ENCODE data around the gene GABBR2.

The GABBR2 gene

DNA sequence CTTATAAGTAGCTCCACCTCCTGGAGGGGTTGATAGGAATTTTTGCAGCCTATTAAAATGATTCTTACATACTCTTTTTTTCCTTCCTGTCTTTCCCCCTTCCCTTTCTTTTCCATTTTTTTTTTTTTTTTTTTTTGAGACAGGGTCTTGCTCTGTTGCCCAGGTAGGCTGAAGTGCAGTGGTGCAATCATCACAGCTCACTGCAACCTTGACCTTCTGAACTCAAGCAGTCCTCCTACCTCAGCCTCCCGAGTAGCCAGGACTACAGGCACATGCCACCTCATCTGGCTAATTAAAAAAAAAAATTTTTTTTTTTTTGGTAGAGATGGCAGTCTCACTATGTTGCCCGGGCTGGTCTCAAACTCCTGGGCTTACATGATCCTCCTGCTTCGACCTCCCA is 448.9 kb downstream of the GABBR2 start:
- H3K4me3 ChIP-seq (ENCODE audit: severe bottlenecking) = no peak overlapping the region
- peaks cover 2% of the 10 kb centered on the region for H3K36me3 ChIP-seq (ENCODE audit: low read depth)
- DNase-seq (ENCODE audit: low spot score) (no peak), ATAC-seq (ENCODE audit: low read depth) (no peak)
- peaks cover 3% of the 10 kb centered on the region for H3K4me1 ChIP-seq (ENCODE audit: insufficient read depth, poor library complexity, severe bottlenecking)
- H3K9me3 ChIP-seq (ENCODE audit: severe bottlenecking) = no peaks in the 10 kb centered on the region
- H3K27ac ChIP-seq (ENCODE audit: poor library complexity, severe bottlenecking) = no peak overlapping the region
- H3K27me3 ChIP-seq (ENCODE audit: insufficient read depth, poor library complexity, severe bottlenecking) = no peaks in the 10 kb centered on the region
- TF ChIP-seq, protein P1, sequence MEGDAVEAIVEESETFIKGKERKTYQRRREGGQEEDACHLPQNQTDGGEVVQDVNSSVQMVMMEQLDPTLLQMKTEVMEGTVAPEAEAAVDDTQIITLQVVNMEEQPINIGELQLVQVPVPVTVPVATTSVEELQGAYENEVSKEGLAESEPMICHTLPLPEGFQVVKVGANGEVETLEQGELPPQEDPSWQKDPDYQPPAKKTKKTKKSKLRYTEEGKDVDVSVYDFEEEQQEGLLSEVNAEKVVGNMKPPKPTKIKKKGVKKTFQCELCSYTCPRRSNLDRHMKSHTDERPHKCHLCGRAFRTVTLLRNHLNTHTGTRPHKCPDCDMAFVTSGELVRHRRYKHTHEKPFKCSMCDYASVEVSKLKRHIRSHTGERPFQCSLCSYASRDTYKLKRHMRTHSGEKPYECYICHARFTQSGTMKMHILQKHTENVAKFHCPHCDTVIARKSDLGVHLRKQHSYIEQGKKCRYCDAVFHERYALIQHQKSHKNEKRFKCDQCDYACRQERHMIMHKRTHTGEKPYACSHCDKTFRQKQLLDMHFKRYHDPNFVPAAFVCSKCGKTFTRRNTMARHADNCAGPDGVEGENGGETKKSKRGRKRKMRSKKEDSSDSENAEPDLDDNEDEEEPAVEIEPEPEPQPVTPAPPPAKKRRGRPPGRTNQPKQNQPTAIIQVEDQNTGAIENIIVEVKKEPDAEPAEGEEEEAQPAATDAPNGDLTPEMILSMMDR (IDR thresholded peaks at IDR 0.05; ENCODE audit: poor library complexity, severe bottlenecking) = peak; percentile 12

DNA sequence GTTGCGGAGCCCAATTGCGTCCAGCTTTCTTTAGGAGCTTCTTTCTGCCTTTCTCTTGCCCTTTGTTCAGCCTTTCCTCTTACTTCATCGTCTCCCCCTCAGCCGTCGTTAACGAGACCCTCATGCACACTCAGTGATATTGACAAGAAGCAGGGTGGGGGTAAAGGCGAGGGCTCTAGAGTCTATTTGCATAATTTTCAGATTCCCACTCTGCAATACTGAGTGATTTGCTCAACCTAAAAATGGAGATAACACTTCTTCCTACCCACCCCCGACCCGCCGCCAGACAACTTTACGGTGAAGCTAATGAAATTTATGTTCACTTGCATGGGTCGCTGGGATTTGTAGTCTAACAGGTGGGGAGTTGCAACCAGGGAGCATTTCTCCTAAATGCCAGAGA is 452.0 kb downstream of the GABBR2 start:
- peak overlapping the region; percentile 94 for H3K27ac ChIP-seq (ENCODE audit: poor library complexity, severe bottlenecking)
- TF ChIP-seq, protein P1 (IDR thresholded peaks at IDR 0.05; ENCODE audit: poor library complexity, severe bottlenecking) = no peak
- no peak for DNase-seq (ENCODE audit: low spot score)

DNA sequence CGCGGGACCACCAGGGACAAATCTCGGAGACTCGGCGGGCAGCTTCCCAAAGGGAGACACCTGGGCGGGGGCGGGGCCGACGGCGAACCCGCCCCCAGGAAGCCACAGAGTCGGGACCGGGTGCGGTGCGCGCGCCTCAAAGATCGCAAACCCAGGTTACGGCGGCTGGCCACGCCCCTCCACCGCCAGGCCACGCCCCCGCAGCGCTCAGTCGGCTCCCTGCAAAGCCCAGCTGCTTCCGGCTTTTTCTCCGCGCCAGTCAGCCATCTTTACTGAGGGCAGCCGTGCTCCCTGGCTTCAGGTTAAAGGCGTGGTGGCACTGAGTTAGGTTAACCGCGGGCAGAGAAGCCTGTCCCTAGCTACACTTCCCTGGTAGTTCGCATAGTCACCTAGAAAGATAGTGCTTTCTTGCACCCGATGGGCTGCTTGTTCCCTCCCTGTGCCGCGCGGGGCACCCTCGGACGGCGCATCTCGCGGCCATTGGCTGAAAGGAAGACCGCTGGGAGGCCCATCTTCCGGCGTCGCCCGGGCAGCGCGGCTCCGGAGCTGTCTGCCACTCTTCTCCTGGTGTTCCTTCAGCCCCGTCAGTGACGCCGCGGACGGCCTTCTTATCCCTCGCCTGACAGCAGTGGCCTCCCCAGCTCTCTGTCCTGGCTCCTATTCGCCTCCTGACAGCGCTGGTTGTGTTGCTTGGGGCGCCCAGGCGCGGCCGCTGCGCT is 453.0 kb downstream of the GABBR2 start, which contains the start of gene TBC1D2:
TBC1D2 (minus strand) TSS at position 72 of the 719 bp plus-strand sequence. CDS start 108 bp downstream, outside the sequence.
- TF ChIP-seq, protein P1 (IDR thresholded peaks at IDR 0.05; ENCODE audit: poor library complexity, severe bottlenecking) = peak; percentile 8
- peaks cover 39% of the 10 kb centered on the region for H3K36me3 ChIP-seq (ENCODE audit: low read depth)
- H3K4me3 ChIP-seq (ENCODE audit: severe bottlenecking) = peak within 1 kb of the TSS; percentile 95
- H3K4me1 ChIP-seq (ENCODE audit: insufficient read depth, poor library complexity, severe bottlenecking) = peaks cover 29% of the 10 kb centered on the region
- no peaks in the 10 kb centered on the region for H3K27me3 ChIP-seq (ENCODE audit: insufficient read depth, poor library complexity, severe bottlenecking)
- DNase-seq (ENCODE audit: low spot score) (peak; percentile 96), ATAC-seq (ENCODE audit: low read depth) (peak; percentile 65)
- peak within 1 kb of the TSS; percentile 94 for H3K27ac ChIP-seq (ENCODE audit: poor library complexity, severe bottlenecking)
- H3K9me3 ChIP-seq (ENCODE audit: severe bottlenecking) = no peaks in the 10 kb centered on the region

More for the DNA sequence above, 452.0 kb downstream of the GABBR2 start:
- Histone ChIP-seq H3K36me3 (ENCODE audit: low read depth) (peaks cover 29% of the 10 kb centered on the region), H3K4me1 (ENCODE audit: insufficient read depth, poor library complexity, severe bottlenecking) (peaks cover 19% of the 10 kb centered on the region), H3K9me3 (ENCODE audit: severe bottlenecking) (no peaks in the 10 kb centered on the region), H3K27me3 (ENCODE audit: insufficient read depth, poor library complexity, severe bottlenecking) (no peaks in the 10 kb centered on the region), H3K4me3 (ENCODE audit: severe bottlenecking) (peak overlapping the region; percentile 95)
- ATAC-seq (ENCODE audit: low read depth) = no peak

DNA sequence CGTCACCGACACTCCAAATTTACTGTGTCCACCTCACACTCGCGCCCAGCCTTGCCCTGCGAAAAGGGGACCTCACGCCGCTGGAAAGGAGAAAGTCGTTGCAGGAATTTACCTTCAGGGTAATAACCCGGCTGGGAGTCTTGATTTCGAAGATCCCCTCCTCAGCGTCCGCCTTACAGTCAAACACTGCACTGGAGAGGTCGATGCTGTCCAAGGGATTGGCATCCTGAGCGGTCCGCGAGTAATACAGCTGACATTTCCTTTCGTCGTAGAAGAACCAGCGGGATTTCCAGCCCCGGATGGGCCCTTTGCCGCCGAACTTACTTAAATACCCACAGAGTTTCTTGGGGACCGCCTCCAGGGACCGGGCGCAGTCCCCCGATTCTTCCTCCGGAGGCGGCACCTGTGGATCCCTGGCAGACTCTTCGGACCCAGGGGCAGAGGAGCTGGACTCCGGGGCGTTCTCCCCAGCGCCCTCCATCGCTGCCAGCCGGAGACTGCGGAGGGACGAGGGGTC is 453.6 kb downstream of the GABBR2 start:
- peaks cover 45% of the 10 kb centered on the region for H3K36me3 ChIP-seq (ENCODE audit: low read depth)
- ATAC-seq (ENCODE audit: low read depth) (peak; percentile 13), DNase-seq (ENCODE audit: low spot score) (no peak)
- no peaks in the 10 kb centered on the region for H3K9me3 ChIP-seq (ENCODE audit: severe bottlenecking)
- peak overlapping the region; percentile 94 for H3K27ac ChIP-seq (ENCODE audit: poor library complexity, severe bottlenecking)
- peak overlapping the region; percentile 95 for H3K4me3 ChIP-seq (ENCODE audit: severe bottlenecking)
- H3K27me3 ChIP-seq (ENCODE audit: insufficient read depth, poor library complexity, severe bottlenecking) = no peaks in the 10 kb centered on the region
- peaks cover 35% of the 10 kb centered on the region for H3K4me1 ChIP-seq (ENCODE audit: insufficient read depth, poor library complexity, severe bottlenecking)
- TF ChIP-seq, protein P1 (IDR thresholded peaks at IDR 0.05; ENCODE audit: poor library complexity, severe bottlenecking) = no peak
